NCI-H82 treated with DMSO at 0.1 percent for 48 hours (cell line): ENCODE results near the gene CNTNAP1.
A peak's percentile ranks its signal among the peaks of the same experiment; 100 is the strongest.

Source experiments
- DNase-seq: peaks from one replicate; lab custom pipeline; 2025; ENCODE audit not compliant: unreplicated experiment; lab: John Stamatoyannopoulos, UW

The CNTNAP1 gene

GRCh38 chr17:42684929-42685556 lies 2.7 kb downstream of the CNTNAP1 start:
- DNase-seq = no peak

GRCh38 chr17:42685831-42686230 lies 3.5 kb downstream of the CNTNAP1 start:
- no peak for DNase-seq

- no peak for DNase-seq
Measured at GRCh38 chr17:42686520-42687128, 4.3 kb downstream of the CNTNAP1 start.

- no peak for DNase-seq
Measured at GRCh38 chr17:42687707-42688320, 5.5 kb downstream of the CNTNAP1 start.

- DNase-seq = no peak
Measured at GRCh38 chr17:42690596-42690995, 8.3 kb downstream of the CNTNAP1 start.

GRCh38 chr17:42691021-42691545 lies 8.8 kb downstream of the CNTNAP1 start:
- DNase-seq = no peak

GRCh38 chr17:42692489-42692888 lies 10.2 kb downstream of the CNTNAP1 start:
- DNase-seq = no peak

GRCh38 chr17:42694524-42694923 lies 12.2 kb downstream of the CNTNAP1 start:
- no peak for DNase-seq

GRCh38 chr17:42695500-42695899 lies 13.2 kb downstream of the CNTNAP1 start:
- DNase-seq = no peak

GRCh38 chr17:42697108-42697811 lies 14.9 kb downstream of the CNTNAP1 start:
- no peak for DNase-seq

- peak; percentile 84 for DNase-seq
Measured at GRCh38 chr17:42698736-42699414, 16.5 kb downstream of the CNTNAP1 start.

GRCh38 chr17:42699415-42699740 lies 17.0 kb downstream of the CNTNAP1 start:
- DNase-seq = no peak

GRCh38 chr17:42700586-42701289 lies 18.4 kb downstream of the CNTNAP1 start:
- DNase-seq = no peak

GRCh38 chr17:42702446-42702845 lies 20.1 kb downstream of the CNTNAP1 start:
- no peak for DNase-seq

GRCh38 chr17:42704490-42704836 lies 22.1 kb downstream of the CNTNAP1 start:
- DNase-seq = no peak

- no peak for DNase-seq
Measured at GRCh38 chr17:42704837-42705494, 22.6 kb downstream of the CNTNAP1 start.

- no peak for DNase-seq
Measured at GRCh38 chr17:42706732-42707131, 24.4 kb downstream of the CNTNAP1 start.

GRCh38 chr17:42708588-42708987 lies 26.3 kb downstream of the CNTNAP1 start:
- DNase-seq = no peak

- no peak for DNase-seq
Measured at GRCh38 chr17:42709561-42709960, 27.2 kb downstream of the CNTNAP1 start.

- peak; percentile 26 for DNase-seq
Measured at GRCh38 chr17:42720996-42721583, 38.8 kb downstream of the CNTNAP1 start.
